Ishikawa (cell line): ENCODE data around the gene FOSL1.

Source experiments
- CEBPB ChIP-seq: IDR thresholded peaks from 2 replicates; pipeline ENCODE4 v1.6.1; 2012
- CREB1 ChIP-seq: IDR thresholded peaks from 2 replicates; pipeline ENCODE4 v1.6.1; 2012; ENCODE audit warnings: low read depth
- EGR1 ChIP-seq: IDR thresholded peaks from 2 replicates; pipeline ENCODE4 v1.6.1; 2012
- EP300 ChIP-seq: IDR thresholded peaks from 2 replicates; pipeline ENCODE4 v1.6.1; 2012; ENCODE audit warnings: borderline replicate concordance
- FOXM1 ChIP-seq: IDR thresholded peaks from 2 replicates; pipeline ENCODE4 v1.6.1; 2012; ENCODE audit warnings: low read depth, borderline replicate concordance
- NFIC ChIP-seq: IDR thresholded peaks from 2 replicates; pipeline ENCODE4 v1.6.1; 2012
- RAD21 ChIP-seq: IDR thresholded peaks from 2 replicates; pipeline ENCODE4 v1.6.1; 2012; ENCODE audit warnings: low read depth
- TAF1 ChIP-seq: IDR thresholded peaks from 2 replicates; pipeline ENCODE4 v1.6.1; 2012; ENCODE audit warnings: low read depth, mild to moderate bottlenecking
- TCF12 ChIP-seq: IDR thresholded peaks from 2 replicates; pipeline ENCODE4 v1.6.1; 2012; ENCODE audit warnings: low read depth
- TEAD4 ChIP-seq: IDR thresholded peaks from 2 replicates; pipeline ENCODE4 v1.6.1; 2012
- YY1 ChIP-seq: IDR thresholded peaks from 2 replicates; pipeline ENCODE4 v1.6.1; 2012; ENCODE audit warnings: low read depth
- ZBTB7A ChIP-seq: IDR thresholded peaks from 2 replicates; pipeline ENCODE4 v1.6.1; 2012; ENCODE audit warnings: low read depth
- TF ChIP-seq, protein P1 (sequence below): IDR thresholded peaks from 2 replicates; pipeline ENCODE4 v1.6.1; 2012
- TF ChIP-seq, protein P2 (sequence below): IDR thresholded peaks from 2 replicates; pipeline ENCODE4 v1.6.1; 2012
- TF ChIP-seq, protein P3 (sequence below): IDR thresholded peaks from 2 replicates; pipeline ENCODE4 v1.6.1; 2012; ENCODE audit warnings: low read depth, mild to moderate bottlenecking

The FOSL1 gene

DNA sequence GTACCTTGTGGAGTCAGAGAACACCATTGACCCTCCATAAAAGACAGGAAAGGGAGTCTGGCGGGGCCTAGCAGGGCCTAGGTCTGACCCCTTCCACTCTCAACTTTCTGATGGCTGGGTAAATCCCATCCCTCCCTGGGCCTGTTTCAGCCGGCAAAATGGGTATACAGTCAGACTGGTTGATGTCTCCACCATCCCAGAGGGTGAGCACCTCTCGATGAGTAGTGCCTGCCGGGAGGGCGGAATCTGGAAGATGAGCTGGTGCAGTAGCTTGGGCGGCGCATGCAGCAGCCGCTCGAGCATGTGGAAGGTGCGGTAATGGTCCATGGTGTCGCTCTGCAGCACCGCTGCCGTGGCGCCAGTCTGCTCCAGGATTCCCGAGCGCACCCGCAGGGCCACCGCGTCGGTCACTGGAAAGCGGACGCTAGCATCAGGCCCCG is 12.4 kb downstream of the FOSL1 start:
- TF ChIP-seq CEBPB (no peak), RAD21 (no peak), YY1 (no peak), EP300 (no peak), FOXM1 (no peak), EGR1 (no peak), TAF1 (no peak), TCF12 (no peak), ZBTB7A (no peak)
- TF ChIP-seq, protein P1, sequence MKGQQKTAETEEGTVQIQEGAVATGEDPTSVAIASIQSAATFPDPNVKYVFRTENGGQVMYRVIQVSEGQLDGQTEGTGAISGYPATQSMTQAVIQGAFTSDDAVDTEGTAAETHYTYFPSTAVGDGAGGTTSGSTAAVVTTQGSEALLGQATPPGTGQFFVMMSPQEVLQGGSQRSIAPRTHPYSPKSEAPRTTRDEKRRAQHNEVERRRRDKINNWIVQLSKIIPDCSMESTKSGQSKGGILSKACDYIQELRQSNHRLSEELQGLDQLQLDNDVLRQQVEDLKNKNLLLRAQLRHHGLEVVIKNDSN, result no peak
- TF ChIP-seq, protein P2, sequence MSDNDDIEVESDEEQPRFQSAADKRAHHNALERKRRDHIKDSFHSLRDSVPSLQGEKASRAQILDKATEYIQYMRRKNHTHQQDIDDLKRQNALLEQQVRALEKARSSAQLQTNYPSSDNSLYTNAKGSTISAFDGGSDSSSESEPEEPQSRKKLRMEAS, result no peak
- TF ChIP-seq, protein P3, sequence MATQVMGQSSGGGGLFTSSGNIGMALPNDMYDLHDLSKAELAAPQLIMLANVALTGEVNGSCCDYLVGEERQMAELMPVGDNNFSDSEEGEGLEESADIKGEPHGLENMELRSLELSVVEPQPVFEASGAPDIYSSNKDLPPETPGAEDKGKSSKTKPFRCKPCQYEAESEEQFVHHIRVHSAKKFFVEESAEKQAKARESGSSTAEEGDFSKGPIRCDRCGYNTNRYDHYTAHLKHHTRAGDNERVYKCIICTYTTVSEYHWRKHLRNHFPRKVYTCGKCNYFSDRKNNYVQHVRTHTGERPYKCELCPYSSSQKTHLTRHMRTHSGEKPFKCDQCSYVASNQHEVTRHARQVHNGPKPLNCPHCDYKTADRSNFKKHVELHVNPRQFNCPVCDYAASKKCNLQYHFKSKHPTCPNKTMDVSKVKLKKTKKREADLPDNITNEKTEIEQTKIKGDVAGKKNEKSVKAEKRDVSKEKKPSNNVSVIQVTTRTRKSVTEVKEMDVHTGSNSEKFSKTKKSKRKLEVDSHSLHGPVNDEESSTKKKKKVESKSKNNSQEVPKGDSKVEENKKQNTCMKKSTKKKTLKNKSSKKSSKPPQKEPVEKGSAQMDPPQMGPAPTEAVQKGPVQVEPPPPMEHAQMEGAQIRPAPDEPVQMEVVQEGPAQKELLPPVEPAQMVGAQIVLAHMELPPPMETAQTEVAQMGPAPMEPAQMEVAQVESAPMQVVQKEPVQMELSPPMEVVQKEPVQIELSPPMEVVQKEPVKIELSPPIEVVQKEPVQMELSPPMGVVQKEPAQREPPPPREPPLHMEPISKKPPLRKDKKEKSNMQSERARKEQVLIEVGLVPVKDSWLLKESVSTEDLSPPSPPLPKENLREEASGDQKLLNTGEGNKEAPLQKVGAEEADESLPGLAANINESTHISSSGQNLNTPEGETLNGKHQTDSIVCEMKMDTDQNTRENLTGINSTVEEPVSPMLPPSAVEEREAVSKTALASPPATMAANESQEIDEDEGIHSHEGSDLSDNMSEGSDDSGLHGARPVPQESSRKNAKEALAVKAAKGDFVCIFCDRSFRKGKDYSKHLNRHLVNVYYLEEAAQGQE, result no peak

DNA sequence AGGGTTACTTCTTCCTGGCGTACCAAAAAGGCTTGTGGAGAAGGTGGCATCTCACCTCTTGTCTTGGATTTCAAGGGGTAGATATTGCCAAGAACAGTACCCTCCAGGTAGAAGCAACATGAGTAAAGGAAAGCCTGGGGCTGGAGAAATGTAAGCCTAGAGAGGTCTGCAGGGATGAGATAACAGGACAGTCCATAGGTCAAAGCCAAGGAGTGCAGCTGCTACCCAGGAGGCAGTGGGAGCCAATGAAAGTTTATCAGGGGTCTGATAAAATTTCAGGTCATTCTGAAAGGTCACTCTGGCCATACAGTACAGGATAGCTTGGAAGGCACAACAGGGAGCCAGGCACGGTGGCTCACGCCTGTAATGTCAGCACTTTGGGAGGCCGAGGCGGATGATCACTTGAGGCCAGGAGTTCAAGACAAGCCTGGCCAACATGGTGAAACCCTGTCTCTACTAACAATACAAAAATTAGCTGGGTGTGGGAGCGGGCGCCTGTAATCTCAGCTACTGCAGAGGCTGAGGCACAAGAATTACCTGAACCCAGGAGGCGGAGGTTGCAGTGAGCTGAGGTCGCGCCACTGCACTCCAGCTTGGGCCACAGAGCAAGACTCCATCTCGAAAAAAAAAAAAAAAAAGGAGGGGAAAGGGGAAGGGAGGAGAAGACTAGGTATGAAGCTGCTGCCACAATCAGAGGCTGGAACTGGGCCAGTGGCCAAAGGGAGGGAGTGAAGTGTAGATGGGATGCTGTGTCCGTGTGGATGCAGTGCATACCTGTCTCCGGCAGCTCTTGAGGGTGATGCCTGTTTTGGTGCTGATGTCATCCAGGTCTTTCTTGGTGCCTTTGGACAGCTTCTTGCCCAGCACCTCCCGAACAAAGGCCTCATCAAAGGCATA is 13.1 kb downstream of the FOSL1 start:
- TF ChIP-seq, protein P2, result no peak
- TF ChIP-seq EP300, result no peak
- TF ChIP-seq, protein P3, result no peak
- no peak for TF ChIP-seq YY1
- no peak for TF ChIP-seq EGR1
- TF ChIP-seq, protein P1, result no peak
- TF ChIP-seq FOXM1, result no peak
- TF ChIP-seq CREB1, result no peak
- TF ChIP-seq RAD21, result no peak
- TF ChIP-seq ZBTB7A, result no peak
- TF ChIP-seq CEBPB, result no peak
- TF ChIP-seq TAF1, result no peak
- TF ChIP-seq NFIC, result no peak
- no peak for TF ChIP-seq TEAD4

DNA sequence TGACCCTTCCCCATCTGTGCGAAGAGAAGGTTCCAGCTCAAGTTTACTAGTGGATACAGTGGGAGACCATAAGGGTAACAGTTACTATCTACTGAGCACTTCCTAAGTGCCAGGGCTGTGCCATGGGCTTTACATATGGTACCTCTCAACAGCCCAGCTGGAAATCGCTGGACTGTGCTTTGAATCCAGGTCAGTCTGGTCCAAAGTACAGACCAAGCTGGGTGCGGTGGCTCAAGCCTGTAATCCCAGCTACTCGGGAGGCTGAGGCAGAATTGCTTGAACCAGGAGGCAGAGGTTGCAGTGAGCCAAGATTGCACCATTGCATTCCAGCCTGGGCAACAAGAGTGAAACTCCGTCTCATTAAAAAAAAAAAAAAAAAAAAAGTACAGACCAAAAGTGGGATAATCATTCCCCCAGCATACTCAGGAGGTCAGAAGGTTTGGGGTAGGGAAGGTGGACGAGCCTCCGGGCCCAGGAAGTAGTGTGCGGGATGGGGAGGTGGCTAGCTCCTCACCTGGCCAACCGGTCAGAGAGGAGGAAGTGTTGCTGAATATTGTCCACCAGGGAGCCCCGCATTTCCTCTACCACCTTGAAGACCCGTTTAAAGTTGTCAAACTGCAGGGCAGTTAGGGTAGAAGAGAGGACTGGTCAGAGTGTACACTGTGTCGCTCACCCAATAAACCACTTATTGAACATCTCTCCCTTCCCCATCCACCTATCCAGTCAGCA is 14.2 kb downstream of the FOSL1 start:
- TF ChIP-seq, protein P2, result no peak
- no peak for TF ChIP-seq NFIC
- TF ChIP-seq ZBTB7A, result no peak
- TF ChIP-seq CEBPB, result no peak
- TF ChIP-seq CREB1, result no peak
- no peak for TF ChIP-seq TAF1
- TF ChIP-seq, protein P3, result no peak
- TF ChIP-seq, protein P1, result no peak
- TF ChIP-seq RAD21, result no peak
- TF ChIP-seq EGR1, result no peak
- TF ChIP-seq YY1, result no peak
- TF ChIP-seq TEAD4, result no peak
- TF ChIP-seq FOXM1, result no peak
- no peak for TF ChIP-seq TCF12
- no peak for TF ChIP-seq EP300
